SKM-1 (cell line): Measurements from ENCODE around the gene OR10A3.

Source experiments
- DNase-seq: peaks from one replicate; lab custom pipeline; 2025; ENCODE audit not compliant: unreplicated experiment; lab: John Stamatoyannopoulos, UW

OR10A3 gene

GRCh38 chr11:7893796-7894195 lies 47.7 kb downstream of the OR10A3 start:
- no peak for DNase-seq

DNA sequence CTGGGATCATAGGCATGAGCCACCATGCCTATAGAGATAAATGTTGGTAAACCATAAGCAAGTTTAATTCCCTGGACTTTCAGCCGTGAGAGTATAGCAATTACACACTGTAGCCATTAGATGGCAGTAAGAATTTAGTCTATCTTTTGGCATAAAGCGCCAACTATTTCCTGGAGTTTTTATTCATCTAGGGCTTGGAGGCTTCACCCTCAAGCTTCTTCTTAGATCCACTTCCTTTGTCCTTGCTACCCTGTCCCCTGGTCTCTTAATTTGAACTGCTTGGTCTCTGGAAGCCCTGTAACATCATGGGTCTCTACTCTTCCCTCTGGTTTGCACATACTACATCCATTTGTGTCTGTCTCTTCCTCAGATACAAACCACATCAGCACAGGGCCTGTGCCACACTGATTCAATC lies 48.7 kb downstream of the OR10A3 start:
- peak; percentile 53 for DNase-seq

DNA sequence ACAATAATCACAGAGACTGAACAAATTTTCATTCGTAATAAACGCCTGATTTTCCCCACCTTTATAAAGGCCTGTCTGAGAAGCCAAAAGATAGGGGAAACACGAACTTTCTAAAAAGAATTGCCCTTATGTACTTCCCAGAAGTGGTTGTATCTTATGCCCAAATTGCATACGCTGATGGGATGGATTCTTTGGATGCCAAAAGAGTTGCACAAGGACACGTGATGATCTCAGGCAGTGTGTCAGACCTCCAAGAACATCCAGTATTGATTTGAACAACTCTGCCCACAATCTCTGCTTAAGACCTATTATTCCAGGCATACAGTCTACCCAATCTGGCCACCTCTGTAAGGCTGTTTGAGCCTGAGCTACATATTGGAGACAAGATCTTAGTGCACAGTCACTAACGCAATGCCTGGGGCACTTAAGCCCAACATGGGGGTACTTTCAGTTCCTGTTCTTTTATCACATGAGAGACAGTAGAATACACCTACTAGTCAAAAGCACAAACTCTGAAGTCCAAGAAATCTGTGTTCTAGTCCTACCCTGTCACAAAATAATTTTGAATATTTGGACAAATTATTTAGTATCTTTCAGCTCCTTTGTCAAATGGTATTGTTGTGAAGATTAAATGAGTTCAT lies 49.3 kb downstream of the OR10A3 start:
- no peak for DNase-seq

DNA sequence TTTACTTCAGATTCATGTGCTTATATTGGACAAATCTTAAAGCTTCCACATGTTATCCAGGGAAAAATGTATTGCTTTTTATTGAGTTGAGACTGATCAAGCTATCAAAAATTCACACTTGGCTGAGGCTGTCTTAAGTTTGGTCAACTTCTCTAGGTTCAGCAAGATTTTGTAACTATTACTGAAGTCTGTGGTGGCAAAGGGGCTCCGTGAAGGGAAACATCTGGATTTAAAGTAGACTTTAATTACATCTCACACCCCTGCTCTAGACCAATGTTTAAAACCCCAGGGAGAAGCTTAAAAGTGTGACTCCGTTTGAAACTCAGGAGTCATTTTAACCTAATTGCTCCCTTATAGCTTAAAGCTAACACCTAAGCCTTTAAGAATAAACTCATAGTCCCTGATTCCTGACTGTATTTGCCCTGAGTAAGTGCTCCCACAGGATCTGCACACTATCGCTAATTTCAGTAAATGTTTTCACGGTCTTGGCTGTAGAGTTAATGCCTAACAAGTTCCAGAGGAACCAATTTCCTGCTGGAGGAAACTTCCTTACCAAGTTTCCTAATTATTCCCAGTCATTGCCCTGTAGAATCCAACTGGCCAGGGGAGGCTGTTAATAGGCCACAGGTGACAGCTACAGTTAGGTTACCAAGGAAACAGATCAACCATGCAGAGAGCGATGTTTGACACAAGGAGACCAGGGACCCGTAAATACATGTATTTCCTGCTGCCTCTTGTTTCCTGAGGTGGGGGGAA lies 50.9 kb downstream of the OR10A3 start:
- no peak for DNase-seq

- DNase-seq: no peak
Measured at GRCh38 chr11:7889985-7890384, 51.5 kb downstream of the OR10A3 start.
